SK-N-SH (cell line): ENCODE data around the gene HOMER2.
A peak's percentile ranks its signal among the peaks of the same experiment; 100 is the strongest.

ENCODE experiments used
- CTCF ChIP-seq: fragments of 200-600 bp; sonication (generic); IDR thresholded peaks from 2 replicates; pipeline ENCODE4 v1.6.1; 2017; ENCODE audit warnings: antibody characterized with exemption, mild to moderate bottlenecking, moderate library complexity
- FOXM1 ChIP-seq: IDR thresholded peaks from 2 replicates; pipeline ENCODE4 v1.4.0; 2012; ENCODE audit warnings: low read depth, mild to moderate bottlenecking
- GABPA ChIP-seq: IDR thresholded peaks from 2 replicates; pipeline ENCODE4 v1.4.0; 2012; ENCODE audit warnings: low read depth, mild to moderate bottlenecking
- POLR2AphosphoS5 ChIP-seq: IDR thresholded peaks from 2 replicates; pipeline ENCODE4 v1.6.1; 2012; ENCODE audit warnings: low read depth, low read length
- REST ChIP-seq: IDR thresholded peaks from 2 replicates; pipeline ENCODE4 v1.6.1; 2012; ENCODE audit warnings: mild to moderate bottlenecking, low read depth, low read length, moderate library complexity
- USF2 ChIP-seq: fragments of 150-350 bp; IDR thresholded peaks from 2 replicates; pipeline ENCODE4 v1.6.1; 2017; ENCODE audit warnings: antibody characterized with exemption, low read length, low read depth, borderline replicate concordance

- no peak for TF ChIP-seq POLR2AphosphoS5
- TF ChIP-seq CTCF = peak; percentile 70
- no peak for TF ChIP-seq REST
- TF ChIP-seq USF2 = no peak
- TF ChIP-seq GABPA = no peak
- no peak for TF ChIP-seq FOXM1
These were observed 47.6 kb upstream of the HOMER2 start for GRCh38 chr15:82999905-83000671.
